IMR-90 (cell line): ENCODE data around the gene BCAS3.

ENCODE experiments used
- BHLHE40 ChIP-seq: fragments of 150-350 bp; IDR thresholded peaks from 2 replicates; pipeline ENCODE4 v1.6.1; 2016; ENCODE audit warnings: mild to moderate bottlenecking, low read depth, low read length
- FOS ChIP-seq: fragments of 150-350 bp; IDR thresholded peaks from 2 replicates; pipeline ENCODE4 v1.6.1; 2016; ENCODE audit warnings: low read depth, low read length
- MAFK ChIP-seq: IDR thresholded peaks from 2 replicates; pipeline ENCODE4 v1.6.1; 2012; ENCODE audit warnings: low read depth, low read length, improper control_type of control experiment
- MAZ ChIP-seq: IDR thresholded peaks from 2 replicates; pipeline ENCODE4 v1.6.1; 2012; ENCODE audit warnings: low read depth, mild to moderate bottlenecking, low read length, improper control_type of control experiment, moderate library complexity, borderline replicate concordance
- MXI1 ChIP-seq: IDR thresholded peaks from 2 replicates; pipeline ENCODE4 v1.6.1; 2012; ENCODE audit warnings: low read depth, mild to moderate bottlenecking, low read length, moderate library complexity, borderline replicate concordance
- POLR2A ChIP-seq: IDR thresholded peaks from 2 replicates; pipeline ENCODE4 v1.6.1; 2012; ENCODE audit warnings: mild to moderate bottlenecking, low read depth, low read length
- RAD21 ChIP-seq: IDR thresholded peaks from 2 replicates; pipeline ENCODE4 v1.6.1; 2012; ENCODE audit warnings: low read length, improper control_type of control experiment
- SMC3 ChIP-seq: fragments of 150-350 bp; IDR thresholded peaks from 2 replicates; pipeline ENCODE4 v1.6.1; 2016; ENCODE audit warnings: low read depth, mild to moderate bottlenecking, antibody characterized with exemption, low read length, moderate library complexity
- TF ChIP-seq, protein P1 (sequence below): conservative IDR thresholded peaks from 2 replicates; pipeline ENCODE4 v1.5.1; 2012; ENCODE audit warnings: mild to moderate bottlenecking, low read depth, low read length, improper control_type of control experiment
- TF ChIP-seq, protein P2 (sequence below): fragments of 150-350 bp; IDR thresholded peaks from 2 replicates; pipeline ENCODE4 v1.6.1; 2017; ENCODE audit warnings: mild to moderate bottlenecking, antibody characterized with exemption, low read length, low read depth
- TF ChIP-seq, protein P3 (sequence below): fragments of 150-350 bp; IDR thresholded peaks from 2 replicates; pipeline ENCODE4 v1.6.1; 2016; ENCODE audit warnings: low read depth, mild to moderate bottlenecking, low read length, moderate library complexity, borderline replicate concordance

DNA sequence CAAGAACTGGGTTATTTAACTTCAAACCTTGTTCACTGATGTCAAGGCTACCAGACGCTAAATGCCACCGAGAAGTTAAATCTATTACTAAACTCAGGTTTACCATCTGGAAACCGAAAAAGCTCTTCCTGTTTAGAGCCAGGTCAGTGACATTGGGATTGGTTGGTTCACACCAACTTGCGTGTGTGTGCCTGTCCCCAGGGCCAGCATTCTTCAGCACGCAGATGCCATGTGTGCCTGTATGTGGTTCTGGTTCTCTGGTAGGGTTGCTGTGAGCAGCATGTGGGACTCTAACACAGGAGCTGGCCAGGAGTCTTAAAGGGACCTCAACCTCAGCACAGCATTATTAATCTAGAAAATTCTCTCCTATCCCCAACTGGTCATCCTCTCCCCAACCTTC lies 703.9 kb downstream of the BCAS3 start:
- TF ChIP-seq, protein P1, sequence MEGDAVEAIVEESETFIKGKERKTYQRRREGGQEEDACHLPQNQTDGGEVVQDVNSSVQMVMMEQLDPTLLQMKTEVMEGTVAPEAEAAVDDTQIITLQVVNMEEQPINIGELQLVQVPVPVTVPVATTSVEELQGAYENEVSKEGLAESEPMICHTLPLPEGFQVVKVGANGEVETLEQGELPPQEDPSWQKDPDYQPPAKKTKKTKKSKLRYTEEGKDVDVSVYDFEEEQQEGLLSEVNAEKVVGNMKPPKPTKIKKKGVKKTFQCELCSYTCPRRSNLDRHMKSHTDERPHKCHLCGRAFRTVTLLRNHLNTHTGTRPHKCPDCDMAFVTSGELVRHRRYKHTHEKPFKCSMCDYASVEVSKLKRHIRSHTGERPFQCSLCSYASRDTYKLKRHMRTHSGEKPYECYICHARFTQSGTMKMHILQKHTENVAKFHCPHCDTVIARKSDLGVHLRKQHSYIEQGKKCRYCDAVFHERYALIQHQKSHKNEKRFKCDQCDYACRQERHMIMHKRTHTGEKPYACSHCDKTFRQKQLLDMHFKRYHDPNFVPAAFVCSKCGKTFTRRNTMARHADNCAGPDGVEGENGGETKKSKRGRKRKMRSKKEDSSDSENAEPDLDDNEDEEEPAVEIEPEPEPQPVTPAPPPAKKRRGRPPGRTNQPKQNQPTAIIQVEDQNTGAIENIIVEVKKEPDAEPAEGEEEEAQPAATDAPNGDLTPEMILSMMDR = no peak
- TF ChIP-seq RAD21 (no peak), POLR2A (no peak), SMC3 (no peak), FOS (no peak), MXI1 (no peak), MAFK (no peak), BHLHE40 (no peak), MAZ (no peak)
- TF ChIP-seq, protein P2, sequence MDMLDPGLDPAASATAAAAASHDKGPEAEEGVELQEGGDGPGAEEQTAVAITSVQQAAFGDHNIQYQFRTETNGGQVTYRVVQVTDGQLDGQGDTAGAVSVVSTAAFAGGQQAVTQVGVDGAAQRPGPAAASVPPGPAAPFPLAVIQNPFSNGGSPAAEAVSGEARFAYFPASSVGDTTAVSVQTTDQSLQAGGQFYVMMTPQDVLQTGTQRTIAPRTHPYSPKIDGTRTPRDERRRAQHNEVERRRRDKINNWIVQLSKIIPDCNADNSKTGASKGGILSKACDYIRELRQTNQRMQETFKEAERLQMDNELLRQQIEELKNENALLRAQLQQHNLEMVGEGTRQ = no peak
- TF ChIP-seq, protein P3, sequence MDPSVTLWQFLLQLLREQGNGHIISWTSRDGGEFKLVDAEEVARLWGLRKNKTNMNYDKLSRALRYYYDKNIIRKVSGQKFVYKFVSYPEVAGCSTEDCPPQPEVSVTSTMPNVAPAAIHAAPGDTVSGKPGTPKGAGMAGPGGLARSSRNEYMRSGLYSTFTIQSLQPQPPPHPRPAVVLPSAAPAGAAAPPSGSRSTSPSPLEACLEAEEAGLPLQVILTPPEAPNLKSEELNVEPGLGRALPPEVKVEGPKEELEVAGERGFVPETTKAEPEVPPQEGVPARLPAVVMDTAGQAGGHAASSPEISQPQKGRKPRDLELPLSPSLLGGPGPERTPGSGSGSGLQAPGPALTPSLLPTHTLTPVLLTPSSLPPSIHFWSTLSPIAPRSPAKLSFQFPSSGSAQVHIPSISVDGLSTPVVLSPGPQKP = no peak
